Activated CD8-positive, alpha-beta memory T cell treated with anti-CD3 and anti-CD28 coated beads for 1 hour (primary cell): ENCODE results near the gene C3orf62.
"Not testable (repeated sequence)": the region's sequence is repeated elsewhere in the genome, so short reads cannot be mapped to it uniquely, and the experiment has no call there.

Experiments
- DNase-seq, 2 donors: peaks; one replicate each; pipeline ENCODE4 v3.0.0-alpha.2; 2020; ENCODE audit warnings: low read depth in 1 of 2; ENCODE audit errors: extremely low read depth in 1 of 2

Gene C3orf62

GRCh38 chr3:49269443-49270155, 7.4 kb downstream of the C3orf62 start:
- DNase-seq, result no peak

GRCh38 chr3:49266410-49267095, 10.5 kb downstream of the C3orf62 start:
- DNase-seq, result no peak

- DNase-seq, result no peak
Measured at GRCh38 chr3:49265661-49266386, 11.2 kb downstream of the C3orf62 start.

GRCh38 chr3:49263159-49263889, 13.7 kb downstream of the C3orf62 start:
- DNase-seq, result no peak

- no peak for DNase-seq
Measured at GRCh38 chr3:49260806-49261324, 16.2 kb downstream of the C3orf62 start.

- DNase-seq, result no peak
Measured at GRCh38 chr3:49257187-49257586, 19.8 kb downstream of the C3orf62 start.

- no peak for DNase-seq
Measured at GRCh38 chr3:49255718-49256511, 21.1 kb downstream of the C3orf62 start.

GRCh38 chr3:49255112-49255511, 21.9 kb downstream of the C3orf62 start:
- DNase-seq, result no peak

GRCh38 chr3:49253512-49253911, 23.5 kb downstream of the C3orf62 start:
- DNase-seq, result no peak

GRCh38 chr3:49248840-49249227, 28.2 kb downstream of the C3orf62 start:
- DNase-seq, result no peak

GRCh38 chr3:49244581-49245205, 32.3 kb downstream of the C3orf62 start:
- DNase-seq, result no peak

- not testable (repeated sequence) for DNase-seq
Measured at GRCh38 chr3:49240091-49240490, 36.9 kb downstream of the C3orf62 start.

GRCh38 chr3:49238274-49239127, 38.5 kb downstream of the C3orf62 start:
- no peak for DNase-seq

GRCh38 chr3:49237344-49237743, 39.7 kb downstream of the C3orf62 start:
- no peak for DNase-seq

GRCh38 chr3:49236226-49236625, 40.8 kb downstream of the C3orf62 start:
- DNase-seq, result no peak

- DNase-seq, result not testable (repeated sequence)
Measured at GRCh38 chr3:49228817-49229216, 48.2 kb downstream of the C3orf62 start.

- DNase-seq, result no peak
Measured at GRCh38 chr3:49222002-49222401, 55.0 kb downstream of the C3orf62 start.

- DNase-seq, result not testable (repeated sequence)
Measured at GRCh38 chr3:49220985-49221563, 56.0 kb downstream of the C3orf62 start.
